Measurements from ENCODE around the gene USH1C. TPM values are rescaled to one million over a fixed set of nuclear protein-coding genes. Genes with fewer than 3 reads are reported as not detected.

USH1C gene
- total RNA-seq, 1 donor from 2014 or later, result not detected

DNA sequence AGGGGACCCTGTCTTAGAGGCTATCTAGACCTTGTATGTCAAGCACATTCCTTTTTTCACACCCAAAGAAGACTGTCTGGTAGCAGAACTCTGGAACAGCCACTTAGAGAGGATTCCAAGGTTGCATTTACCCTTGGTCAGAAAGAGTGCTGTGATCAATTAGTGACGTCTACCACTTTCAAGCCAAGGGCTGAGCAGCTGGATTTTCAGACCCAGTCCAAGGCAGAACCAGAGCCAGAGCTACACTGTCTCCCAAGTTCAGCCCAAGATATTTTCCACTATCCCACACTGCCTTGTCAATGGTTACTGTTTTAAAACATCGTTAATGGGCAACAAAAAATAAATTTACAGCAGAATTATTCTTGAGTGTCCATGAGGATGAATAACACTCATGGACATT lies 91.5 kb downstream of the USH1C start:
- Mint-ChIP-seq H3K27ac (ENCODE audit: unreplicated experiment) (no peak overlapping the region), H3K4me3 (no peak overlapping the region), H3K36me3 (ENCODE audit: low read depth) (peaks cover 4% of the 10 kb centered on the region), H3K4me1 (no peaks in the 10 kb centered on the region), H3K27me3 (ENCODE audit: low read depth) (no peaks in the 10 kb centered on the region), H3K9me3 (no peaks in the 10 kb centered on the region)
- no peak for DNase-seq (ENCODE audit: low read depth, low spot score)
- TF ChIP-seq, protein P1, sequence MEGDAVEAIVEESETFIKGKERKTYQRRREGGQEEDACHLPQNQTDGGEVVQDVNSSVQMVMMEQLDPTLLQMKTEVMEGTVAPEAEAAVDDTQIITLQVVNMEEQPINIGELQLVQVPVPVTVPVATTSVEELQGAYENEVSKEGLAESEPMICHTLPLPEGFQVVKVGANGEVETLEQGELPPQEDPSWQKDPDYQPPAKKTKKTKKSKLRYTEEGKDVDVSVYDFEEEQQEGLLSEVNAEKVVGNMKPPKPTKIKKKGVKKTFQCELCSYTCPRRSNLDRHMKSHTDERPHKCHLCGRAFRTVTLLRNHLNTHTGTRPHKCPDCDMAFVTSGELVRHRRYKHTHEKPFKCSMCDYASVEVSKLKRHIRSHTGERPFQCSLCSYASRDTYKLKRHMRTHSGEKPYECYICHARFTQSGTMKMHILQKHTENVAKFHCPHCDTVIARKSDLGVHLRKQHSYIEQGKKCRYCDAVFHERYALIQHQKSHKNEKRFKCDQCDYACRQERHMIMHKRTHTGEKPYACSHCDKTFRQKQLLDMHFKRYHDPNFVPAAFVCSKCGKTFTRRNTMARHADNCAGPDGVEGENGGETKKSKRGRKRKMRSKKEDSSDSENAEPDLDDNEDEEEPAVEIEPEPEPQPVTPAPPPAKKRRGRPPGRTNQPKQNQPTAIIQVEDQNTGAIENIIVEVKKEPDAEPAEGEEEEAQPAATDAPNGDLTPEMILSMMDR (conservative IDR thresholded peaks at IDR 0.05), result no peak

DNA sequence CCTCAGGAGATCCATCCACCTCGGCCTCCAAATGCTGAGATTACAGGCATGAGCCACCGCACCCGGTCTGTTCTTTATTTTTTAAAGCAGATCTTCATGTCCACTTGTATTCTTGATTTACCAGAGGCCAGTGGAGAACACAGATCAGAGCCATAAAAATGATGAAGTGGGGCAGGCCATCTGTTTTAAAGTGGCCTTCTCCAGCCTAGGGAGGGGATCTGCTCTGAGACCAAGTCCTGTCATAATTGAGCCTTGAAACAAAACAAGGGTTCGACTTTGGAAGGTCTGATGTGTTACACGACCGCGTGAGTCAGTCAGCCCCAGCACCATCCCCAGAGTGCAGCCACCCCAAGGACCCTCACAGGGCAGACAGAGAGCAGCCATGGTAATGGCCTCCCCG lies 95.1 kb downstream of the USH1C start:
- DNase-seq (ENCODE audit: low read depth, low spot score), result no peak
- TF ChIP-seq, protein P1 (conservative IDR thresholded peaks at IDR 0.05), result no peak
- no peak overlapping the region for H3K4me3 Mint-ChIP-seq
- no peaks in the 10 kb centered on the region for H3K27me3 Mint-ChIP-seq (ENCODE audit: low read depth)
- H3K4me1 Mint-ChIP-seq, result no peaks in the 10 kb centered on the region
- H3K9me3 Mint-ChIP-seq, result no peaks in the 10 kb centered on the region
- H3K36me3 Mint-ChIP-seq (ENCODE audit: low read depth), result peaks cover 4% of the 10 kb centered on the region
- peak overlapping the region; percentile 50 for H3K27ac Mint-ChIP-seq (ENCODE audit: unreplicated experiment)

DNA sequence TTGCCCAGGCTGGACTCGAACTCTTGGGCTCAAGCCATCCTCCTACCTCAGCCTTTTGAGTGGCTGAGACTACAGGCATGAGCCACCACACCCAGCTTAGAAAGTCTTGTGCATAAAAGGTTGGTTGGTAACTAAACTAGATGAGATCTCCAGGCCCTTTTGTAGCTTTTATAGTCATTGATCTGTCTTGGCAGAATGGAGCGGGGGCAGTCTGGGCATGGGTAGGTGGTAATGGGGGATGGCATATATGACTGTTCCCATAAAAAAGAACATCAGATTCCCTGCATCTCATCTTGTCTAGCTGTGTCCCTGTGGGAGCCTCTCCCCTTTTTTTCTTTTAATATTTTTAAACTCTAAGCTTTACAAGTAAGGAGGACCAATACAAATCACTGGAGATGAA lies 97.7 kb downstream of the USH1C start:
- Mint-ChIP-seq H3K4me3 (no peak overlapping the region), H3K27ac (ENCODE audit: unreplicated experiment) (no peak overlapping the region), H3K4me1 (peaks cover 10% of the 10 kb centered on the region), H3K36me3 (ENCODE audit: low read depth) (no peaks in the 10 kb centered on the region), H3K9me3 (no peaks in the 10 kb centered on the region), H3K27me3 (ENCODE audit: low read depth) (no peaks in the 10 kb centered on the region)
- TF ChIP-seq, protein P1 (conservative IDR thresholded peaks at IDR 0.05), result no peak
- DNase-seq (ENCODE audit: low read depth, low spot score), result no peak

DNA sequence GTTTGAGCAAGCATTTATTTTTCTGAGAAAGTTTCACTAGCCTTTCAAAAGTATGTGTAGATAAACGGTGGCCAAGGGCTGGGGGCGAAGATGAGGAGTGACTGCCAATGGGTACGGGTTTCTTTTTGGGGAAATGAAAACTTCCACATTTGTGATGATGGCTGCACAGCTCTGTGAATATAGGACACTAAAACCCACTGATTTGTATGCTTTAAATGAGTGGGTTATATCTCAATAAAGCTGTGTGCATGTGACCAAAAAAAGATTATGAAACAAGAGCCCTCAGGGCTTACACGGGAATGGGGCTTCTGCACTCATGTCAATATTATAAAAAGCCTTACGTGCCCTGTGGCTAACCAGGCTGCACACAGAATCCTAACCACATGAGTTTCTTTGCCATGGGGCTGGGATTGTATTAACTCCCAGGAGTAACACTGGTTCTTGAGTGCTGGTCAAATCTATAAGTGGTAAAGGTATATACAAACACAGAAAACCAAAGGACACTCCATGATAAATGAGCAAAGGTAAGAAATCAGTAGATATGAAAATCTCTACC lies 98.9 kb downstream of the USH1C start:
- H3K4me1 Mint-ChIP-seq, result peaks cover 10% of the 10 kb centered on the region

DNA sequence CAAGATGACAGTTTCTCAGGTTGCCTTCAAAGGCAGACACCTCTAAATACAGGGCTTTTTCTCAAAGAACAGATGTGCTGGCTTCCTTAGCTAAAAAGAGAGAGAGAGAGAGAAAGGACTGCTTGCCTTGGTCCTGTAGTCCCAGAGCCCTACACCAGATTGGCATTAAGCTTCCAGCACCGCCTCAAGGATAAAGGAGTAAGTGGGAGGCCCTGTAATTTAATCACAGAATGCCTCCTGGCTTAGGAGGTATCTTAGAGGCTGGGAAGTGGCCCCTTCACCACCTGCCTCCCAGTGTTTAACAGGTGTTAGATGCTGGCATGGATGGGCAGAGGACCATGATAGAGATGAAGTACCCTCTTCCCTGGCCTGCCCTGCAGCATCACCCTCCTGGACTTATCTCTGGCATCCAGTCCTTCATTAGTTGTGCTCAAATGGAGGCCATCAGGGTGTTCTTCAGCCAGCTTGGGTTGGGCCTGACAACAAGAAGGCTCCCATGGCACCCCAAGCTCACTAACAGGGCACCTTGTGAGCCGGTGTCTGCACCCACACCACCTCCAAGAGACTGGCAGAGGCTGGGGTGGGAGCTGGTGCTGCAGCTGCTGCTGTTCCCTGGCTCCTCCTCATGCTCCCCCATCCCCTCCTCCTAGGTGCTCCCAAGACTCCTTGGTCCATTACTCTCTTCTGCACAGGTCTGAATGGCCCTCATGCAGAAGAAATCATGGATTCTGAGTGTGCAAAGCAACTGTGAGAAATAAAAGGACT lies 100.1 kb downstream of the USH1C start:
- Mint-ChIP-seq H3K27me3 (ENCODE audit: low read depth) (no peaks in the 10 kb centered on the region), H3K4me3 (no peak overlapping the region), H3K36me3 (ENCODE audit: low read depth) (peaks cover 5% of the 10 kb centered on the region), H3K9me3 (peaks cover 3% of the 10 kb centered on the region), H3K4me1 (peaks cover 18% of the 10 kb centered on the region), H3K27ac (ENCODE audit: unreplicated experiment) (no peak overlapping the region)
- TF ChIP-seq, protein P1 (conservative IDR thresholded peaks at IDR 0.05), result no peak
- DNase-seq (ENCODE audit: low read depth, low spot score), result no peak

More for the DNA sequence above, 98.9 kb downstream of the USH1C start:
- no peak overlapping the region for H3K4me3 Mint-ChIP-seq
- no peak overlapping the region for H3K27ac Mint-ChIP-seq (ENCODE audit: unreplicated experiment)
- peaks cover 5% of the 10 kb centered on the region for H3K36me3 Mint-ChIP-seq (ENCODE audit: low read depth)
- no peak for DNase-seq (ENCODE audit: low read depth, low spot score)
- peaks cover 3% of the 10 kb centered on the region for H3K9me3 Mint-ChIP-seq
- TF ChIP-seq, protein P1 (conservative IDR thresholded peaks at IDR 0.05), result no peak
- no peaks in the 10 kb centered on the region for H3K27me3 Mint-ChIP-seq (ENCODE audit: low read depth)

Other genes with a start within 250 kb of the USH1C start
- 18.8 and 20.9 TPM in 2 replicates for gene NCR3LG1, start 192.6 kb downstream of the USH1C start, total RNA-seq
- 2.3 TPM in 2 replicates for gene KCNJ11, start 155.8 kb downstream of the USH1C start, total RNA-seq
- 4.6 and 6.1 TPM in 2 replicates for gene ABCC8, start 67.6 kb downstream of the USH1C start, total RNA-seq
- gene OTOG, start 2.8 kb upstream of the USH1C start, total RNA-seq, result not detected in 2 replicates
- gene MYOD1, start 175.2 kb upstream of the USH1C start, total RNA-seq, result not detected in 2 replicates
- gene KCNC1, start 190.4 kb upstream of the USH1C start, total RNA-seq, result 10.2 and 10.9 TPM in 2 replicates